Neutrophil (primary cell): ENCODE data around the gene EFHC2.

Experiments used
- H3K27ac ChIP-seq: fragments of 200-600 bp; sonication (generic); 2 replicates; pipeline ENCODE4 v1.5.1; 2016; ENCODE audit warnings: mild to moderate bottlenecking, moderate library complexity
- H3K27me3 ChIP-seq: fragments of 200-600 bp; sonication (generic); 2 replicates; pipeline ENCODE4 v1.6.0; 2016; ENCODE audit warnings: mild to moderate bottlenecking
- H3K36me3 ChIP-seq: fragments of 200-600 bp; sonication (generic); 2 replicates; pipeline ENCODE4 v1.5.1; 2017
- H3K4me1 ChIP-seq, 2 experiments: fragments of 200-600 bp in 1 of 2; sonication (generic) in 1 of 2; 1 replicate in 1 of 2; 2 replicates in 1 of 2; pipeline versions ENCODE4 v1.5.1 to v1.6.1; 2013 to 2016; ENCODE audit warnings: low read depth in 1 of 2, low read length in 1 of 2, mild to moderate bottlenecking in 1 of 2, moderate library complexity in 1 of 2; ENCODE audit not compliant: control insufficient read depth in 1 of 2, insufficient read depth in 1 of 2
- H3K4me3 ChIP-seq, 2 experiments: fragments of 200-600 bp in 1 of 2; sonication (generic) in 1 of 2; 1 replicate in 1 of 2; 2 replicates in 1 of 2; pipeline ENCODE4 v1.5.1; 2013 to 2016; ENCODE audit warnings: low read depth in 1 of 2, low read length in 1 of 2, mild to moderate bottlenecking in 1 of 2, moderate library complexity in 1 of 2
- H3K9me3 ChIP-seq: fragments of 200-600 bp; sonication (generic); 2 replicates; pipeline ENCODE4 v1.5.1; 2016
- TF ChIP-seq, protein P1 (sequence below): fragments of 200-600 bp; sonication (generic); IDR thresholded peaks from 2 replicates; pipeline ENCODE4 v1.5.1; 2016; ENCODE audit warnings: antibody characterized with exemption

EFHC2 gene

DNA sequence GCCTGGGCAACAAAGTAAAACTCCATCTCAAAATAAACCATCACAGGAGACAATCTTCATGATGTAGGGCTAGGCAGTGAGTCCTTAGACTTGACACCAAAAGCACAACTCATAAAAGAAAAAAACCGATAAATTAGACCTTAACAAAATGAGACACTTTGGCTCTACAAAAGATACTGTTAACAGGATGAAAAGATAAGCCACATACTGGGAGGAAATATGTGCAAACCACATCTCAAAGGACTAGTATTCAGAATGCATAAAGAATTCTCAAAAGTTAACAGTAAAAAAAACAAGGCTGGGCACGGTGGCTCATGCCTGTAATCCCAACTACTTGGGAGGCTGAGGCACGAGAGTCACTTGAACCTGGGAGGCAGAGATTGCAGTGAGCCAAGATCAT lies 13.2 kb downstream of the EFHC2 start:
- TF ChIP-seq, protein P1, sequence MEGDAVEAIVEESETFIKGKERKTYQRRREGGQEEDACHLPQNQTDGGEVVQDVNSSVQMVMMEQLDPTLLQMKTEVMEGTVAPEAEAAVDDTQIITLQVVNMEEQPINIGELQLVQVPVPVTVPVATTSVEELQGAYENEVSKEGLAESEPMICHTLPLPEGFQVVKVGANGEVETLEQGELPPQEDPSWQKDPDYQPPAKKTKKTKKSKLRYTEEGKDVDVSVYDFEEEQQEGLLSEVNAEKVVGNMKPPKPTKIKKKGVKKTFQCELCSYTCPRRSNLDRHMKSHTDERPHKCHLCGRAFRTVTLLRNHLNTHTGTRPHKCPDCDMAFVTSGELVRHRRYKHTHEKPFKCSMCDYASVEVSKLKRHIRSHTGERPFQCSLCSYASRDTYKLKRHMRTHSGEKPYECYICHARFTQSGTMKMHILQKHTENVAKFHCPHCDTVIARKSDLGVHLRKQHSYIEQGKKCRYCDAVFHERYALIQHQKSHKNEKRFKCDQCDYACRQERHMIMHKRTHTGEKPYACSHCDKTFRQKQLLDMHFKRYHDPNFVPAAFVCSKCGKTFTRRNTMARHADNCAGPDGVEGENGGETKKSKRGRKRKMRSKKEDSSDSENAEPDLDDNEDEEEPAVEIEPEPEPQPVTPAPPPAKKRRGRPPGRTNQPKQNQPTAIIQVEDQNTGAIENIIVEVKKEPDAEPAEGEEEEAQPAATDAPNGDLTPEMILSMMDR: no peak
- Histone ChIP-seq H3K4me3 (no peak overlapping the region), H3K9me3 (no peaks in the 10 kb centered on the region), H3K4me1 (no peaks in the 10 kb centered on the region), H3K27me3 (no peaks in the 10 kb centered on the region), H3K27ac (no peak overlapping the region), H3K36me3 (no peaks in the 10 kb centered on the region)

DNA sequence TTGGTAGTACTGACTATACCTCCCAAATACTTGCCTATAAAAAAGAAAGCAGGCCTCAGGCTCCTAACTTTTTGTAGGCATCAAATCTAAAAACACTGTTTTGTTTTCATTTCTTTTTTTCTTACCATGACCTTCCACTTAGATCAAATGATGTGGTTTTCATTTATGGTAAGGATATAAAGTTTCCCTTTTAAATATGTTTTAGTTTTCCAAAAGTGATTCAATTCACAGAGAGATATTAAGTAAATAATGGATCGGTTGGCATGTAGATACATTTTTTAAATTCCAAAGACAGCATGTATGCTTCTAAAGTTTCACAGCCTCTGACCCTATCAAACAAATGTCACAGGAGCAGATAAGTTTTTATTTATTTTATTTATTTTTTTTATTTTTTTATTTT lies 23.9 kb downstream of the EFHC2 start:
- Histone ChIP-seq H3K9me3 (no peaks in the 10 kb centered on the region), H3K4me1 (peaks cover 3 to 5% of the 10 kb centered on the region in 2 experiments), H3K27me3 (no peaks in the 10 kb centered on the region), H3K27ac (no peak overlapping the region), H3K36me3 (no peaks in the 10 kb centered on the region), H3K4me3 (no peak overlapping the region)
- TF ChIP-seq, protein P1: no peak

DNA sequence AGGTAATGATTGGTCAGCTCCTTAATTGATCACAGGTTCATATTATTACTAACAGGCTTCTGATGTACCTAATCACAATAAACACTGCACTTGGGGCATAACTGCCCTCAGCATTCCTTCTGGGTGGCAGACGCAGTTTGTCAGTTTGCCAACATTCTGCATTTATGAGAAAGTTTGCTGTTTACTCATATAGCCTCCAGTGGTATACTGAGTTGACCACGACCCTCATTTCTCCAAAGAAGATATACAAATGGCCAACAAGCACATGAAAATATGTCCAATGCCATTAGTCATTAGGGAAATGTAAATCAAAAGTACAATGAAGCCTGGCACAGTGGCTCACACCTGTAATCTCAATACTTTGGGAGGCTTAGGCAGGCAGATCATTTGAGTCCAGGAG lies 26.3 kb downstream of the EFHC2 start:
- Histone ChIP-seq H3K36me3 (no peaks in the 10 kb centered on the region), H3K4me1 (peaks cover 11 to 25% of the 10 kb centered on the region in 2 experiments), H3K27me3 (no peaks in the 10 kb centered on the region), H3K27ac (no peak overlapping the region), H3K9me3 (no peaks in the 10 kb centered on the region), H3K4me3 (no peak overlapping the region)
- TF ChIP-seq, protein P1: no peak

DNA sequence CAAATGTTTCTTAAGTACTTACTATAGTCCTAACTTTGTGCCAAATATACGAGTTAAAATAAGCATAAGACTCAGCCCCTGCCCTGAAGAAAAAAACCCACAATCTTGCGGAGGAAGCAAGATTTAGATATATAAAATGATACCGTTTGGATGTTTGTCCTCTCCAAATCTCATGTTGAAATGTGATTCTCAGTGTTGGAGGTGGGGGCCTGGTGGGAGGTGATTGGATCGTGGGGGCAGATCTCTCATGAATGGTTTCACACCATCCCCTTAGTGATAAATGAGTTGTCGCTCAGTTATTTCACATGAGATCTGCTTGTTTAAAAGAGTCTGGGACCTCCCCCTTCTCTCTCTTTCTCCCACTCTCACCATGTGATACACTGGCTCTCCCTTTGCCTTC lies 28.7 kb downstream of the EFHC2 start:
- H3K27me3 ChIP-seq: no peaks in the 10 kb centered on the region
- H3K36me3 ChIP-seq: no peaks in the 10 kb centered on the region
- TF ChIP-seq, protein P1: no peak
- no peaks in the 10 kb centered on the region for H3K9me3 ChIP-seq
- H3K4me1 ChIP-seq: peaks cover 11 to 25% of the 10 kb centered on the region in 2 experiments
- no peak overlapping the region for H3K4me3 ChIP-seq
- peak overlapping the region; percentile 72 for H3K27ac ChIP-seq

DNA sequence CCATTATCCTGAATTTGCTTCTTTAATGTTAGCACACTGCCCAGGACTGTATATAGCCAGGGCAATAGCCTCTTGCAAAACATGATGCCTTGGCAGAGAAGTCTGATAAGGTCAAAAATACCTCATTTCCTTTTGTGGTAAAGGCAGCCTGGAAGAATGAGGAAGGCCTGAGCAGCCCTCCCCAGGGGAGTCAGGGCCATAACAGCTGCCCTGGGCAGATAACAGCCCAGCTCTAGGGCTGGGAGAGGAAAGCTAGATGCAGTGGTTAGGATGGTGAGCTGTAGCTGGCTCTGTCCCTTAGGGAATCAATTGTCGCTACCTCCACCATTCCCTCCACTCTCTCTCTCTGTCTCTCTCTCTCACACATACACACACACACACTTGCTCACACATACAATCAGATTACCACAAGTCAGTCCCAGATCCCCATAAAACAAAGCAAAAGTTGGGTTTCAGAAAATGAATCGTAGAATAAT lies 29.2 kb downstream of the EFHC2 start:
- H3K27me3 ChIP-seq: no peaks in the 10 kb centered on the region
- TF ChIP-seq, protein P1: peak; percentile 43
- no peaks in the 10 kb centered on the region for H3K36me3 ChIP-seq
- no peaks in the 10 kb centered on the region for H3K9me3 ChIP-seq
- H3K4me3 ChIP-seq: no peak overlapping the region
- H3K27ac ChIP-seq: peak overlapping the region; percentile 72
- peaks cover 11 to 25% of the 10 kb centered on the region in 2 experiments for H3K4me1 ChIP-seq

DNA sequence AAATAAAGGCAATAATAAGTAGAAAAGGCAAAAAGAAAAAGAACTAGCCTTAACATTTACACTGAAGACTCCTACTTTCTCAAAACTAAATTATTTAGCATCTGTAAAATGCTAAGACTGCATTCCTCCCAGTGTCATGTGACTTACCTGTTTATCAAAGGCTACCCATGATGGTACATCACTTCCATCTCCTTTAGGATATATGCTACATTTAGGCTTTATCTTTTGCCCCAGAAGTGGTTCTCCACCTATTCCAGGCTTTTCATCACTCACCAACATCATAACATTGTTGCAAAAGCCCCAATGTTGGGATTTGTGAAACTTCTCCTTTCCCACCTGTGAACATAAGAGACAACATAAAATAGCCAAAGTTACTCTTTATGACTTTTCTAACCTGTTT lies 31.1 kb downstream of the EFHC2 start:
- no peak overlapping the region for H3K27ac ChIP-seq
- no peaks in the 10 kb centered on the region for H3K27me3 ChIP-seq
- H3K36me3 ChIP-seq: no peaks in the 10 kb centered on the region
- TF ChIP-seq, protein P1: no peak
- no peak overlapping the region for H3K4me3 ChIP-seq
- no peaks in the 10 kb centered on the region for H3K9me3 ChIP-seq
- H3K4me1 ChIP-seq: peaks cover 11 to 25% of the 10 kb centered on the region in 2 experiments
